ENCODE results near the gene TAPT1. TPM values are rescaled to one million over a fixed set of nuclear protein-coding genes. Genes with fewer than 3 reads are reported as not detected.

Gene TAPT1
- total and polyA plus RNA-seq, 9 of the 15 experiments (the other 6 are each of a cell fraction or from before 2014, with no cell fraction given), result 1.6 to 36.7 (median 20.7) TPM

DNA sequence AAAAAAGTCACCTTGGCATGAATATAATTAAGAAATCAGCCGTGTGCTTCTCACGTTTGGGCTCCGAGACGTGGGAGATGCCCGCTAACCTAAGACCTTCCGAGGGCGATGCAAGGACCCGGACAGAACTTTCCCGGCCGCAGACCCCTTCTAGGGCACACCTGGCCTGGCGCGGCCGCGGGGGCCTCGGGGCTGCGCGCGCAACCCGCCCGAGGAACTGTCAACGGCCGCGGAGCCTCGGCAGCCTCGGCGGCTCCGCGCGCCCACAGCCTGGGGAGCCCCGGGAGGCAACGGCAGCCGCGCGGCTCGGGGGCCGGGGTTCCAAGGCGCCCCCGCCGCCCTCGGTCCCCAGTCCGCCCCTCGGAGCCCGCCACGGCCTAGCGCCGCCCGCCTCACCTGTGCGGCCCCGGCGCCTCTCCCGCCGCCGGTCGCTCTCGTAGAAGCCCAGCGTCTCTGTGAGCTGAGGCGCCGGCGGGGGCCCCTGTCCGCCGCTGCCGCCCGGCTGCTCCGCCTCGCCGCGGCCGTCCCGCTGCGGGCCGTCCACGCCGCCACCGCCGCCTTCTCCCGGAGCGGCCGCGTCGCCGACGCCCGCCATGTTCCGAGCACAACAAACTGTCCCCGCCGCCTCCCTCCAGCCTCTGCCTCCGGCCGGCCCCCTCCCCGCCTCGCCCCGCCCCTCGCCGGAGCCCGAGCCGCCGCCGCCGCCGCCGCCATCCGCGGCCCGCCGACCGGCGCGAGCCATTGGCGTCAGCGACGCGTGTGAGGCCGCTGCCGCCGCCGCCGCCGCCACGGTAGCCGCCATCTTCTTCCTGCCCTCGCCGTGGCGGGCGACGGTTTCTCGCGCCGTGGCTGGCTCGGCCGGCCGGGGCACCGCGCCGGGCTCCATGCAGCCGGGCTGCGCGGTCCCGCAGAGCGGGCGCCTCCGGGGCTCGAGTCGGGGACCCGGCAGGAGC, at the start of gene TAPT1 (continued):
- TF ChIP-seq, protein P1, sequence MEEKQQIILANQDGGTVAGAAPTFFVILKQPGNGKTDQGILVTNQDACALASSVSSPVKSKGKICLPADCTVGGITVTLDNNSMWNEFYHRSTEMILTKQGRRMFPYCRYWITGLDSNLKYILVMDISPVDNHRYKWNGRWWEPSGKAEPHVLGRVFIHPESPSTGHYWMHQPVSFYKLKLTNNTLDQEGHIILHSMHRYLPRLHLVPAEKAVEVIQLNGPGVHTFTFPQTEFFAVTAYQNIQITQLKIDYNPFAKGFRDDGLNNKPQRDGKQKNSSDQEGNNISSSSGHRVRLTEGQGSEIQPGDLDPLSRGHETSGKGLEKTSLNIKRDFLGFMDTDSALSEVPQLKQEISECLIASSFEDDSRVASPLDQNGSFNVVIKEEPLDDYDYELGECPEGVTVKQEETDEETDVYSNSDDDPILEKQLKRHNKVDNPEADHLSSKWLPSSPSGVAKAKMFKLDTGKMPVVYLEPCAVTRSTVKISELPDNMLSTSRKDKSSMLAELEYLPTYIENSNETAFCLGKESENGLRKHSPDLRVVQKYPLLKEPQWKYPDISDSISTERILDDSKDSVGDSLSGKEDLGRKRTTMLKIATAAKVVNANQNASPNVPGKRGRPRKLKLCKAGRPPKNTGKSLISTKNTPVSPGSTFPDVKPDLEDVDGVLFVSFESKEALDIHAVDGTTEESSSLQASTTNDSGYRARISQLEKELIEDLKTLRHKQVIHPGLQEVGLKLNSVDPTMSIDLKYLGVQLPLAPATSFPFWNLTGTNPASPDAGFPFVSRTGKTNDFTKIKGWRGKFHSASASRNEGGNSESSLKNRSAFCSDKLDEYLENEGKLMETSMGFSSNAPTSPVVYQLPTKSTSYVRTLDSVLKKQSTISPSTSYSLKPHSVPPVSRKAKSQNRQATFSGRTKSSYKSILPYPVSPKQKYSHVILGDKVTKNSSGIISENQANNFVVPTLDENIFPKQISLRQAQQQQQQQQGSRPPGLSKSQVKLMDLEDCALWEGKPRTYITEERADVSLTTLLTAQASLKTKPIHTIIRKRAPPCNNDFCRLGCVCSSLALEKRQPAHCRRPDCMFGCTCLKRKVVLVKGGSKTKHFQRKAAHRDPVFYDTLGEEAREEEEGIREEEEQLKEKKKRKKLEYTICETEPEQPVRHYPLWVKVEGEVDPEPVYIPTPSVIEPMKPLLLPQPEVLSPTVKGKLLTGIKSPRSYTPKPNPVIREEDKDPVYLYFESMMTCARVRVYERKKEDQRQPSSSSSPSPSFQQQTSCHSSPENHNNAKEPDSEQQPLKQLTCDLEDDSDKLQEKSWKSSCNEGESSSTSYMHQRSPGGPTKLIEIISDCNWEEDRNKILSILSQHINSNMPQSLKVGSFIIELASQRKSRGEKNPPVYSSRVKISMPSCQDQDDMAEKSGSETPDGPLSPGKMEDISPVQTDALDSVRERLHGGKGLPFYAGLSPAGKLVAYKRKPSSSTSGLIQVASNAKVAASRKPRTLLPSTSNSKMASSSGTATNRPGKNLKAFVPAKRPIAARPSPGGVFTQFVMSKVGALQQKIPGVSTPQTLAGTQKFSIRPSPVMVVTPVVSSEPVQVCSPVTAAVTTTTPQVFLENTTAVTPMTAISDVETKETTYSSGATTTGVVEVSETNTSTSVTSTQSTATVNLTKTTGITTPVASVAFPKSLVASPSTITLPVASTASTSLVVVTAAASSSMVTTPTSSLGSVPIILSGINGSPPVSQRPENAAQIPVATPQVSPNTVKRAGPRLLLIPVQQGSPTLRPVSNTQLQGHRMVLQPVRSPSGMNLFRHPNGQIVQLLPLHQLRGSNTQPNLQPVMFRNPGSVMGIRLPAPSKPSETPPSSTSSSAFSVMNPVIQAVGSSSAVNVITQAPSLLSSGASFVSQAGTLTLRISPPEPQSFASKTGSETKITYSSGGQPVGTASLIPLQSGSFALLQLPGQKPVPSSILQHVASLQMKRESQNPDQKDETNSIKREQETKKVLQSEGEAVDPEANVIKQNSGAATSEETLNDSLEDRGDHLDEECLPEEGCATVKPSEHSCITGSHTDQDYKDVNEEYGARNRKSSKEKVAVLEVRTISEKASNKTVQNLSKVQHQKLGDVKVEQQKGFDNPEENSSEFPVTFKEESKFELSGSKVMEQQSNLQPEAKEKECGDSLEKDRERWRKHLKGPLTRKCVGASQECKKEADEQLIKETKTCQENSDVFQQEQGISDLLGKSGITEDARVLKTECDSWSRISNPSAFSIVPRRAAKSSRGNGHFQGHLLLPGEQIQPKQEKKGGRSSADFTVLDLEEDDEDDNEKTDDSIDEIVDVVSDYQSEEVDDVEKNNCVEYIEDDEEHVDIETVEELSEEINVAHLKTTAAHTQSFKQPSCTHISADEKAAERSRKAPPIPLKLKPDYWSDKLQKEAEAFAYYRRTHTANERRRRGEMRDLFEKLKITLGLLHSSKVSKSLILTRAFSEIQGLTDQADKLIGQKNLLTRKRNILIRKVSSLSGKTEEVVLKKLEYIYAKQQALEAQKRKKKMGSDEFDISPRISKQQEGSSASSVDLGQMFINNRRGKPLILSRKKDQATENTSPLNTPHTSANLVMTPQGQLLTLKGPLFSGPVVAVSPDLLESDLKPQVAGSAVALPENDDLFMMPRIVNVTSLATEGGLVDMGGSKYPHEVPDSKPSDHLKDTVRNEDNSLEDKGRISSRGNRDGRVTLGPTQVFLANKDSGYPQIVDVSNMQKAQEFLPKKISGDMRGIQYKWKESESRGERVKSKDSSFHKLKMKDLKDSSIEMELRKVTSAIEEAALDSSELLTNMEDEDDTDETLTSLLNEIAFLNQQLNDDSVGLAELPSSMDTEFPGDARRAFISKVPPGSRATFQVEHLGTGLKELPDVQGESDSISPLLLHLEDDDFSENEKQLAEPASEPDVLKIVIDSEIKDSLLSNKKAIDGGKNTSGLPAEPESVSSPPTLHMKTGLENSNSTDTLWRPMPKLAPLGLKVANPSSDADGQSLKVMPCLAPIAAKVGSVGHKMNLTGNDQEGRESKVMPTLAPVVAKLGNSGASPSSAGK (IDR thresholded peaks at IDR 0.05), result no peak
- TF ChIP-seq, protein P2, sequence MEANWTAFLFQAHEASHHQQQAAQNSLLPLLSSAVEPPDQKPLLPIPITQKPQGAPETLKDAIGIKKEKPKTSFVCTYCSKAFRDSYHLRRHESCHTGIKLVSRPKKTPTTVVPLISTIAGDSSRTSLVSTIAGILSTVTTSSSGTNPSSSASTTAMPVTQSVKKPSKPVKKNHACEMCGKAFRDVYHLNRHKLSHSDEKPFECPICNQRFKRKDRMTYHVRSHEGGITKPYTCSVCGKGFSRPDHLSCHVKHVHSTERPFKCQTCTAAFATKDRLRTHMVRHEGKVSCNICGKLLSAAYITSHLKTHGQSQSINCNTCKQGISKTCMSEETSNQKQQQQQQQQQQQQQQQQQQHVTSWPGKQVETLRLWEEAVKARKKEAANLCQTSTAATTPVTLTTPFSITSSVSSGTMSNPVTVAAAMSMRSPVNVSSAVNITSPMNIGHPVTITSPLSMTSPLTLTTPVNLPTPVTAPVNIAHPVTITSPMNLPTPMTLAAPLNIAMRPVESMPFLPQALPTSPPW (CRISPR knock-in tag; IDR thresholded peaks at IDR 0.05), result peak; percentile 60; the same call in 1 of the 2 replicates
- TF ChIP-seq, protein P3, sequence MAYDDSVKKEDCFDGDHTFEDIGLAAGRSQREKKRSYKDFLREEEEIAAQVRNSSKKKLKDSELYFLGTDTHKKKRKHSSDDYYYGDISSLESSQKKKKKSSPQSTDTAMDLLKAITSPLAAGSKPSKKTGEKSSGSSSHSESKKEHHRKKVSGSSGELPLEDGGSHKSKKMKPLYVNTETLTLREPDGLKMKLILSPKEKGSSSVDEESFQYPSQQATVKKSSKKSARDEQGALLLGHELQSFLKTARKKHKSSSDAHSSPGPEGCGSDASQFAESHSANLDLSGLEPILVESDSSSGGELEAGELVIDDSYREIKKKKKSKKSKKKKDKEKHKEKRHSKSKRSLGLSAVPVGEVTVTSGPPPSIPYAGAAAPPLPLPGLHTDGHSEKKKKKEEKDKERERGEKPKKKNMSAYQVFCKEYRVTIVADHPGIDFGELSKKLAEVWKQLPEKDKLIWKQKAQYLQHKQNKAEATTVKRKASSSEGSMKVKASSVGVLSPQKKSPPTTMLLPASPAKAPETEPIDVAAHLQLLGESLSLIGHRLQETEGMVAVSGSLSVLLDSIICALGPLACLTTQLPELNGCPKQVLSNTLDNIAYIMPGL (CRISPR knock-in tag; IDR thresholded peaks at IDR 0.05), result no peak
- no peak for TF ChIP-seq RBM22 (IDR thresholded peaks at IDR 0.05; ENCODE audit: low read depth, low read length, poor library complexity, severe bottlenecking)
- TF ChIP-seq, protein P4, sequence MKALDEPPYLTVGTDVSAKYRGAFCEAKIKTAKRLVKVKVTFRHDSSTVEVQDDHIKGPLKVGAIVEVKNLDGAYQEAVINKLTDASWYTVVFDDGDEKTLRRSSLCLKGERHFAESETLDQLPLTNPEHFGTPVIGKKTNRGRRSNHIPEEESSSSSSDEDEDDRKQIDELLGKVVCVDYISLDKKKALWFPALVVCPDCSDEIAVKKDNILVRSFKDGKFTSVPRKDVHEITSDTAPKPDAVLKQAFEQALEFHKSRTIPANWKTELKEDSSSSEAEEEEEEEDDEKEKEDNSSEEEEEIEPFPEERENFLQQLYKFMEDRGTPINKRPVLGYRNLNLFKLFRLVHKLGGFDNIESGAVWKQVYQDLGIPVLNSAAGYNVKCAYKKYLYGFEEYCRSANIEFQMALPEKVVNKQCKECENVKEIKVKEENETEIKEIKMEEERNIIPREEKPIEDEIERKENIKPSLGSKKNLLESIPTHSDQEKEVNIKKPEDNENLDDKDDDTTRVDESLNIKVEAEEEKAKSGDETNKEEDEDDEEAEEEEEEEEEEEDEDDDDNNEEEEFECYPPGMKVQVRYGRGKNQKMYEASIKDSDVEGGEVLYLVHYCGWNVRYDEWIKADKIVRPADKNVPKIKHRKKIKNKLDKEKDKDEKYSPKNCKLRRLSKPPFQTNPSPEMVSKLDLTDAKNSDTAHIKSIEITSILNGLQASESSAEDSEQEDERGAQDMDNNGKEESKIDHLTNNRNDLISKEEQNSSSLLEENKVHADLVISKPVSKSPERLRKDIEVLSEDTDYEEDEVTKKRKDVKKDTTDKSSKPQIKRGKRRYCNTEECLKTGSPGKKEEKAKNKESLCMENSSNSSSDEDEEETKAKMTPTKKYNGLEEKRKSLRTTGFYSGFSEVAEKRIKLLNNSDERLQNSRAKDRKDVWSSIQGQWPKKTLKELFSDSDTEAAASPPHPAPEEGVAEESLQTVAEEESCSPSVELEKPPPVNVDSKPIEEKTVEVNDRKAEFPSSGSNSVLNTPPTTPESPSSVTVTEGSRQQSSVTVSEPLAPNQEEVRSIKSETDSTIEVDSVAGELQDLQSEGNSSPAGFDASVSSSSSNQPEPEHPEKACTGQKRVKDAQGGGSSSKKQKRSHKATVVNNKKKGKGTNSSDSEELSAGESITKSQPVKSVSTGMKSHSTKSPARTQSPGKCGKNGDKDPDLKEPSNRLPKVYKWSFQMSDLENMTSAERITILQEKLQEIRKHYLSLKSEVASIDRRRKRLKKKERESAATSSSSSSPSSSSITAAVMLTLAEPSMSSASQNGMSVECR (CRISPR knock-in tag; IDR thresholded peaks at IDR 0.05), result no peak

Data from K562 (cell line).